GM03348 (cell line): ENCODE data around the gene PARN.
"Not testable (repeated sequence)": the region's sequence is repeated elsewhere in the genome, so short reads cannot be mapped to it uniquely, and the experiment has no call there.

ENCODE experiments used
- DNase-seq: peaks from one replicate; pipeline ENCODE4 v3.0.0; 2012; ENCODE audit warnings: low spot score

The PARN gene

DNA sequence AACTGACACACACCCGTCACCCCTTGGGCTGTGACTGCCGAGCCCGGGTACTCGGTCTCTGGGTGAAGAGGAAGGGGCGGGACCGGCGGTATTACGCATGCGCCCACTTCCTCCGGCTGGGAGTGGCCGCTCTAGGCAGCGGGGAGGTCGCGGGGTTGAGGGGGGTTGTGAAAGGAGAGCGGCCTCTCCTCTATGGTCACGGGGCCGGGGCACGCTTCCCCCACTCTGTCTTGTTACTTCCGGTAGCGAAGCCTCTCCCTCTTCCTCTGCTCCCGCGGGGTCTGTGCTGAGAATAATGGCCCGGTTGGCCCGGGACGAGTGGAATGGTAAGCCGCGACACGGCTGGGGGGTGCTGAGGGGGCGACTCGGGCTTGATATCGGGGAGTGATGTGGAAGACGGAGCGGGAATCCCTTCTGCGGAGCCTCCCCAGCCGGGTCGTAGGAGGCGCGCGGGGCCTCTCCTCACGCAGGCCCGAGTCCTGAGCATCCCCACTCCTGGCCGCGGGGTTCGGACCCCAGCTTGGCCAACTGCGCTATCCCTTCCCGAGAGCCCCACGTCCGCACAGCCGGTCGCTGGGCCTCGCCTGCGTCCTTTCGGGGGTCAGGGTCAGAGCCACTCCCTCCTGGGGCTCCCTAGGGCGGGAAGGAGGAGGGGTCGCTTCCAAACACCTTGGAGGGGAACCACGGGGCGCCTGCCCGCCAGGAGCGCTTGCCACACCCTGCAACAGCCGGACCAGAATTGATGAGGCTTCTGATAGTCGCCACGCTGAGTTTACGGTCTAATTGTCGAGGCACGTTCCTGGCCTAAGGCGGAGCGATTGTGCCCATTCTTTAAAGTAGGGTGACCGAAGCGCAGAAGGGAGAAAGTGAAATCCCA, 2.9 kb upstream of the PARN start, which contains the start of gene BFAR:
Gene BFAR, plus strand, starts transcription at position 259 of the 877 bp plus-strand sequence. CDS start 11,396 bp downstream, outside the sequence.
- peak; percentile 99 for DNase-seq

DNA sequence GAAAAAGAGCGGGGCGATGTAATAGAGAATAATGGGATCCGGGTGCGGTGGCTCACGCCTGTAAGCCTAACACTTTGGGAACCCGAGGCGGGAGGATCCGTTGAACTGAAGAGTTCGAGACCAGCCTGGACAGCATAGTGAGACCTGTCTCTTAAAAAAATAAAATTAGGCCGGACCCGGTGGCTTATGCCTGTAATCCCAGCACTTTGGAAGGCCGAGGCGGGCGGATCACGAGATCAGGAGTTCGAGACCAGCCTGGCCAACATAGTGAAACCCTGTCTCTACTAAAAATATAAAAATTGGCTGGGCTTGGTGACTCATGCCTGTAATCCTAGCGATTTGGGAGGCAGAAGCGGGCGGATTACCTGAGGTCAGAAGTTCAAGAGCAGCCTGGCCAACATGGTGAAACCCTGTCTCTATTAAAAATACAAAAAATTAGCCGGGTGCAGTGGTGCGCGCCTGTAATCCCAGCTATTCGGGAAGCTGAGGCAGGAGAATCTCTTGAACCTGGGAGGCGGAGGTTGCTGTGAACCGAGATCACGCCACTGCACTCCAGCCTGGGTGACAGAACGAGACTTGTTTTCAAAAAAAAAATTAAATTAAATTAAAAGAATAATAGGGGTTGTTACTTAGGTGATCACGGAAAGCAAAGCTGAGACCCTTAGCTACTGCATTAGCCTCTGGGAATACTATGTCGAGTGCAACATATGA, 715 bp upstream of the PARN start:
- not testable (repeated sequence) for DNase-seq

DNA sequence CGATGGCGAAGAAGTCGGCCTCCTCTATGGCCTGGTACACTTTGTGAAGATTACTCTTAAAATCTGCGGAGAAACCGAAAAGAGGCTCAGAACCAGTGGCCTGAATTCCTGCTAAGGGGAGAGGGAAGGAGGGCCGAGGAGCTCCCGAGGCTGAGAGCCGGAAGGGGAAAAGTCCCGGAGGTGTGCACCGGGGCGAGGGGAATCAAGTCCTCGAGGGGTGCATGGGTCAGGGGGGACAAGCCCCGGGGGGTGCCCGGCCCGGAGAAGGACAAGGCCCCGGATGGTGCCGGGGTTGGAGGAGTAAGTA, 495 bp downstream of the PARN start:
- DNase-seq, result peak; percentile 35

DNA sequence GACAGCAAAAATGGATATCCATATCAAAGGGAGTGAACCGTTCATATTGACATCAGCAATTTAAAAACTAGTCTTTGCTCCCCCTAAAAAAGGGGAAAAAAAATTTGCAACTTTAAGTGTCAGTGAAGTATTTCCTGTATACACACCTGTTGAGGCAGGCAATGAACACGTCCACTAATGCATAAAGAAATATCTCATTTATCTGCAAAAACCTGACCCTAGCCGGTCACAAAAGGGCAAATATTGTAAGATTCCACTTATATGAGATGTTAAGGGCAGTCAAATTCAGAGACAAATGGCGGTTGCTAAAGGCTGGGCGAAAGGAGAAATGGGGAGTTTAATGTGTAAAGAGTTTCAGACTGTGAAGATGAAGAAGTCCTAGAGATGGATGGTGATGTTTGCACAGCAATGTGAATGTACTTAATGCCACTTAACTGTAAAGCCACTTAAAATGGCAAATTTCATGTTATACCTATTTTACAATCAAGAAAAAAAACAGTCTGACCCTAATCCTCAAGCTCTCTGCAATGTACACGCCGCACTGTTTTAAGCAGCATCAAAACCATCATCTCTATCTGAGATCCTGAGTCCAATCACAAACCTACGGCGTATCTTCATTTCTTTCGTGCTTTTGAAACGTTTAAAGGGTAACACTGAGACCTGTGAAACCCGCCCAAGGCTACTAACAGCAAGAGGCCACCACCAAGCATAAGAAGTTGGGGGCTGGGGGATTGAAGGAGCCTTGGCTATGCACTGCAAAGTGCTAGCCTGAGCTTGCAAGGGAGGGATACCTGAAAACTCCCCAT, 1.1 kb downstream of the PARN start:
- DNase-seq, result no peak

DNA sequence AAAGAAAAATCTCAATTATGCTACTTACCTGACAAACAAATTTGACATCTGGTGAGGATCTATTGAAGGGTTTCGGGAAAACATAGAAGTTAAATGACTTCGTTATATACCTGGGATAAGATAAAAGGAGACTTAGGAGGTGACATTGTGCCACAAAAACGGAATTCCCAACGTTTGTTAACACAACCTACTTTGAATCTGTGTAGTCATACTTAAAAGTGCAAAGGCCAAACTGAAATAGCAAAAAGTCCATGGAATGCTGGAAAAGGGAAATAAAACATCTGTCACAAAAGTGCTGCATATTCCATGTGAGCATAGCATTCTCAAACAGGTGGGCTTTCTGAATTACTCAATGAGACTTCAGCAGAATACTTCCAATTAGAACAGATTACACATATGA, 3.0 kb downstream of the PARN start:
- DNase-seq, result no peak

DNA sequence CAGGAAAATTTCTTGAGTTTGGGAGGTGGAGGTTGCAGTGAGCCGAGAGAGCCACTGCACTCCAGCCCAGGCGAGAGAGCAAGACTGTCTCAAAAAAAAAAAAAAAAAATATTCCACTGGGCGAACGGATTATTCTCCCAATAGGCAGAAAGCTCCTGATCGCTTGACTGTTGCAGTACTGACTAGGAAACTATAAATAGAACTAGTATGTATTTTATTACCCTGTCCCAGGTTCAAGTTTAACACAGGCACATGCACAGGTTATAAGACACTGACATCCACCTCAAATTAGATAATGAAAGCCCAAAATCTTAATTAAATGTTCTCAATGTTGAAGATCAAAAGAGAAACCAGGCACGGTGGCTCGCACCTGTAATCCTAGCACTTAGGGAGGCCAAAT, 11.5 kb downstream of the PARN start:
- DNase-seq, result no peak

DNA sequence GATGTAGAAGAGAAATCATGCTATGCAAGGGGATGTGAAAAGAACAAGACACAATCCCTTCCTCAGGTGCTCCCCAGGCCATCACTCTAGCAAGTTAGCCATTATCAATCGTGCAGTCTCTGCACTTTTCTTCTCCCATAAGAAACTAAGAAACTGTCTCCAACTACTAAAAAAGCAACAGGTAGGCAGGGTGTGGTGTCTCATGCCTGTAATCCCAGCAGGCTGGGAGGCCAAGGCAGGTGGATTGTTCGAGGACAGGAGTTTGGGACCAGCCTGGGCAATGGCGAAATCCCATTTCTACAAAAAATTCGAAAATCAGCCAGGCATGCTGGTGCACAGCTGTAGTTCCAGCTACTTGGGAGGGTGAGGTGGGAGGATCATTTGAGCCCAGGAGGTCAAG, 13.8 kb downstream of the PARN start:
- DNase-seq, result no peak

DNA sequence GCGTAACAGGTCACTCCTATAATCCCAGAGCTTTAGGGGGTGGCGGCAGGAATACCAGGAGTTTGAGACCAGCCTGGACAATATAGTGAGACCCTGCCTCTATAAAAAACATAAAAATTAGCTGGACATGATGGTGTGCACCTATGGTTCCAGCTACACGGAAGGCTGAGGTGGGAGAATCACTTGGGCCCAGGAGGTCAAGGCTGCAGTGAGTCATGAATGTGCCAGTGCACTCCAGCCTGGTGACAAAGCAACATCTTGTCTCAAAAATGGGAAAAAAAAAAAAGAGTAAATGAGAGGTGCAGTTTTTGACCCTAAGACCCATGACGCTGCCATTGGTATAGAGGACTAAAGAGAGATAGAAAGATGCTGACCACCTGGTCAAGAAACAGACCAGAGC, 16.1 kb downstream of the PARN start:
- no peak for DNase-seq

DNA sequence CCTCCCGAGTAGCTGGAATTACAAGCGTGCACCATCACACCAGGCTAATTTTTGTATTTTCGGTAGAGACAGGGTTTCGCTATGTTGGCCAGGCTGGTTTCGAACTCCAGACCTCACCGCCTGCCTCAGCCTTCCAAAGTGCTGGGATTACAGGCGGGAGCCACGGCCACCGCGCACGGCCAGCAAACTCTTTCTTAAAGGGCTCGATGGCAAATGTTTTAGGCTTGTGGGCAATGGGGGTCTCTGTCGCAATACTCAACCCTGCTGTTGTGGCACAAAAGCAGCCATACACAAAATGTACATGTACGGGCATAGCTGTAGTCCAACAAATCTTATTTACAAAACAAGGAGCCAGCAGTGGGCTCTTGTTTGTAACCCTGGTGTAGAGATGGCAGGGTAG, 18.4 kb downstream of the PARN start:
- no peak for DNase-seq

DNA sequence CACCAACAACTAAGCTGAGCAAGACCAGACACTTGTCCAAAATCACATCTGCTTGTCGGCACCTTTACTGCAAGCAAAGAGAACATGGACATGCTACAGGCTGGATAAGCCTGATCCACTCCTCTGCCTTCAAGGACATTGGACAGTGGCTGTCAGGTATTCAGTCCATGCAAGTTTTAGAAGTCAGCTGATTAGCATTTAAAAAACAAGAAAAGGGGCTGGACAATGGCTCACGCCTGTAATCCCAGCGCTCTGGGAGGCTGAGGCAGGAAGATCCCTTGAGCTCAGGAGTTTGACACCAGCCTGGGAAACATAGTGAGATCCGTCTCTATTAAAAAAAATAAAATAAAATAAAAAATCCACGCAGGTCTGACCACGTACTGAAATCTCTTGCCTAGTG, 20.3 kb downstream of the PARN start:
- DNase-seq, result no peak

DNA sequence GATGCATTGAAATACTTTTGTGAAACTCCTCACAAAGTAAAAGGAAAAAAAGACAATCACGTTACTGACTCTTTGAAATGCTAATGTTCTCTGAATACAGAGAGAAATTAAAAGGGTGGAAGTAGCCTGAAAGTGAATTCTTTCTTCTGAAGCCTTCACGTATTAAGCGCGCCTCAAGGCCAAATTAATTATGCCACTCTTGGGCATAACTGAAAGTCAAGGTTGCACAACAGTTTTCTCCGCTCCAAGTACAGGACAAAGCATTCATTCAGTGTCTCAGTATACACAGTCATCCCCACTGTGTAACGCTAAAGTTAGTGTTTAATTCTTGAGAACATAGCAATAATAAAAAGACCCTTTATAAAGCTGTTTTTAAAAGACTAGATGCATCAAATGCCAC, 21.5 kb downstream of the PARN start:
- no peak for DNase-seq

DNA sequence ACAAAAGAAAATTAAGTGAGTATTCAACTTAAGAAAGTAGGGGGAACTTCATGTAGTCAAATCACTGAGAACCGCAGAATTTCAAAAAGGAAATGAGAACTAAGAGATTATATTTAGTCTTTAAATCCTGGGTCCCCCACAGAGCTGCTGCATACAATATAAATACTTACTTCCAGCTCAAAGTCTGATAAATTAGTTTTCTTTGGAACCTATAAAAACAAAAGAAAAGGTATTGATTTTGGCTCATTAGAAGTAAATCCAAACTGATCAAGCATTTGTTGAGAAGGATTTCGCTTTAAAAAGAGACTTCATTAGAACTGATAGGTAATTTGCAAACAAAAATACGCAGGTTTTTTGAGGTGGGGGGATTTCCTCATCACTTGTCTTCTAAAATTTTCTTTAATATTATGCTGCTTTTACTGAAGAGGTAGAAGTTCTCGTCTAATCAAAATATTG, 21.9 kb downstream of the PARN start:
- no peak for DNase-seq

DNA sequence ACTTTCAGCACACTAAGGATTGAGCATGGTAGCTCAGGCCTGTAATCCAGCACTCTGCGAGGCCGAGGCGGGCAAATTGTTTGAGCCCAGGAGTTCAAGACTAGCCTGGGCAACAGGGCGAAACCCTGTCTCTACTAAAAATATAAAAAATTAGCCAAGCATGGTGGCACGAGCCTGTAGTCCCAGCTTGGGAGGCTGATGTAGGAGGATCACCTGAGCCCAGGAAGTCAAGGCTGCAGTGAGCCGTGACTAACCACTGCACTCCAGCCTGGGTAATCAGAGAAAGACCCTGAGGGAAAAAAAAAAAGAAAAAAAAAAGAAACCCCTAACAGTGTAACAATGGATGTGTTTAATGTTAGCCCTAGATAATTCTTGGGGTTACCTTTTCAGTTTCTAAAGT, 24.0 kb downstream of the PARN start:
- DNase-seq, result no peak

DNA sequence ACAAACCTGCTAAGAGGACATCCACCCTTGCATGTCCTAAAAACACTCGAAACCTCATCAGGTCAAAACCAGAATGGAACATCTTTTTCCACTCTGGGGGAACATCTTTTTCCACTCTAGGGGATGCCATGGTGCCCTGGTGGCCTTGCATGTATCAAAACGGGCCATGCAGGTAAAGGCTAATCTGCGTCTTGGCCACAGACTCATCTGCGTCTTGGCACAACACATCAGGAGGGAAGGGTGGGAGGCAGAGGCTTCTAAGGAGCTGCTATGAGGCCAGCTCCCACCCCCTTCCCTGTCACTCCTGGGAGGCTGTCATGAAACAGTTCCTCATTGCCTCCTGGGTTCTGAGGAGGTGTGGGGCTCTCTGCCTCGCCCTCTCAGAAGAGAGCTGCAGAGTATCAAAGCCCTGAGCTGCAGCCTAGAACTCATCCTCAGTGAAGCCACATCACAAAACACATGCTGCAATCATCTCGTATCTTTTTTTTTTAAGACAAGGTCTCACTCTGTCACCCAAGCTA, 27.6 kb downstream of the PARN start:
- no peak for DNase-seq

DNA sequence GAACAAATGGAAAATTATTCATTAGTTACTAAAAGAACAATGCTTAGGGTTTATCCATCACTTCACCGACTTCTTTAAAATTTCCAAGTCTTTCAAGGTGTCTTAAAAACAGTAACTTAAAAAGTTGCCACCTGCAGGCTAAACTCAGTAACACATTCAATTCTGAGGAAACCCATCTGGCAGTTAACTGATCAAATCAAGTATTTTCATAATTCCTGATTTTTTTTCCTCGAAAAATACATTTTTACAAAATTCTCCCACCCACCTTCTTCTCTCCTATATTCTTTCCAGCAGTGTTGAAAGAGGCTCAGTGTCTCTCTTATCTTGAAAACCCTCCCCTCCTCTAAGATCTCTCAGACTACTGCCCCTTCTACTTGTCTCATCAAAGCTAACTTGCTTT, 29.9 kb downstream of the PARN start:
- peak; percentile 56 for DNase-seq

DNA sequence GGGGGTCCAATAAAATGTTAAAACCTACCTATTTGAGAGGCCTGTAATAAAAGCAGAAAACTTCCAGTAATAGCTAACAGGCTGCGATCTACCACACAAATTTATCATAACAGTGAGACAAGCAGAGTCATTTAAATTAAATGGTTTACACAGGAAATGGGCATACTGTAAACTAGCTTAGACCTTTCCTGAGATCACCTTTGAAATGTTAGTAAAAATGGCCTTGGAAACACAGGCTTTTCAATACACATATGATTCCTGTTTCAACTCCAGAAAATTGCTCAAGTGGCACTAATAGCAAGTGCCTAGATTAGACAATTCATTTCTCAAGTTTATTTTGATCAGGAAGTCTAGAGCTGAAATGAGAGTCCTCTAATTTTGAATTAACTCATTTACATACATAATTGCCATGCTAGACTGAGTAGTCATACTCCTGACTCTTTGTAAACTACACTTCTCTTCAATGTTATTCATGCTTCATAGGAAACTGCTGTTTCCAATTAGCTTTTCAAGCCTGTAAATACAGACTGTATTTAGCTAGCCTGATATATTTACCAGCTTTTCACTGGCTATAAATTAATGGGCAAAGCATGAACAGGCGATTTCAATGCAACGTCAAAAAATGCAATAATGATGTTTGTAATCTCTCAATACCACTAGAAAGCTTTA, 43.3 kb downstream of the PARN start:
- DNase-seq, result no peak

DNA sequence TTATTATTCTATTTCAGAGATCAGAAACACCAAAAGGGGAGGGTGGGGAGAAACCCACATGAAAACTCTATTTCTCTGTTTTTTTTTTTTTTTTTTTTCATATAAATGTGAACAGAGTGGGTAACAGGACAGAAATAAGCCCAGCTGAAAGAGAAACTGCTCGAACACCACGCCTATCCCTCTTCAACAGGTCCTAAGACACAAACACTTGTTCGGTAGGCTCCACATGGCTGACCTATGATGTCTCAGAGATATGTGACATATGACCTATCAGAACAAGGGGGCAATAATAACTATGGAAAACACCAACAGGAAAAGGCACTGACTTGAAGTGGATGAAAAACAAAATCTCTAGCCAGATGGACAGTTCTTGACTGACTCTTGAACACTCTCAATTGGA, 44.8 kb downstream of the PARN start:
- no peak for DNase-seq

DNA sequence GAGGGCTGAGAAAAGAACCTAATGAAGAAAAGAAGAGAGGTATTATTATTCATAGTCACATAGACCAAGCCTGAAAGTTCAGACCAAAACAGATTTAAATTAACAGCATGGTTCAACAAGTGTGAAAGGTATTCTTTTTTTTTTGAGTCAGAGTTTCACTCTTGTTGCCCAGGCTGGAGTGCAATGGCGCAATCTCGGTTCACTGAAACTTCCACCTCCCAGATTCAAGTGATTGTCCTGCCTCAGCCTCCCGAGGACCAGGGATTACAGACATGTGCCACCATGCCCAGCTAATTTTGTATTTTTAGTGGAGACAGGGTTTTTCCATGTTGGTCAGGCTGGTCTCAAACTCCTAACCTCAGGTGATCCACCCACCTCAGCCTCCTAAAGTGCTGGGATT, 49.1 kb downstream of the PARN start:
- DNase-seq, result not testable (repeated sequence)

DNA sequence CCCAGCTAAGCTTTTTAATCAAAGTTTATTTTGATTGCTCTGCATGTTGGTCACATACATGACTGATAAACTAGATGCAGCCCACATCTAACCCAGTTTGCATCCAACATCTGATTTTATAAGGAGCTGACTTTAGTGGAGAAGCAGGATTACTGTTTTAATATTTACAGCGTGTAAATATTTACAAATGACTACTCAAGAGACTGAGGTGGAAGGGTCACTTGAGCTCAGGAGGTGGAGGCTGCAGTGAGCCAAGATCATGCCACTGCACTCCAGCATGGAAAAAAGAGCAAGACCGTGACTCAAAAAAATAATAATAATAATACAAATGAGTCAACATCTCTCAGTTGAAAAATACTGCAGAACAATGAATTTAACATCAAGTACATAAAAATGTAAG, 50.8 kb downstream of the PARN start:
- DNase-seq, result no peak

DNA sequence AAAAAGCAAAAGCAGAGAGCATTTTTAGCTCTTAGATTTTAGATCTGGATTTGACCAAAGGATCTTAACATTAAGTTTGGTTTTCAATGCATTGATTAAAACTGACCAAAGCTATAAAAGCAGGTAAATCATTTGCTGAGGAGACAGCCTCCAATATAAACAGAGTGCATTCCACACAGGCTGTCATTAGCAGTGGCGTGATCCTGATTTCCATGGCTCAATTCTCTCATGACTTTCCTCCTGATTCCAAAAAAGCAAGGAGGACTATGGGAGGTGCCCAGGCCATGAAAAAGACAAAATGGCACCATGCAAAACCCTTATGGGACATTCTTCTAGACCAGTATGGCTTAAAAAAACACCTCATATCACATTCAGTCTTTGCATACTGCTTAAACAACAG, 53.5 kb downstream of the PARN start:
- no peak for DNase-seq

DNA sequence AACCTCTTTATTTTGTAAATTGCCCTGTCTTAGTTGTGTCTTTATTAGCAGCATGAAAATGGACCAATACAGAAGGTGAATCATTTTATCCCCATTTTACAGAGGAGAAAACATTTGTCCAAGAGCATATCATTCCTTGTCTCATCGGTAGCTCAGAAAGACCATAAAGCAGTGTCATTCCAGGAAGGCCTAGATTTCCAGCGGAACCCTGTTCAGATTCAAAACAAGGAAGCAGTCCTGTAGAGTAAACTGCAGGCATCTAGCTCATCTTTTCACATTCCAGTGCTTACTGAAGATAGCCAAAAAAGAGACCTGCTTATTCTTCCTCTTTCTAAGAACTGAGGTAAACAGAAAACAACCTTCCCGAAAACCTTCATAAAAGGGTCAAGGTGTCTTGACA, 54.0 kb downstream of the PARN start:
- no peak for DNase-seq
